Bronchial epithelial cell (primary cell): Measurements from ENCODE around the gene TMEM168. TPM values are rescaled to one million over a fixed set of nuclear protein-coding genes. Genes with fewer than 3 reads are reported as not detected.

Experiments
- DNase-seq: peaks from one replicate; pipeline ENCODE4 v3.0.0-alpha.2; 2010; ENCODE audit warnings: low read depth
- FAIRE-seq: peaks from 2 replicates; lab custom pipeline; 2011; peaks lifted over from hg19 to GRCh38; lab: Jason Lieb, UNC
- H3K27me3 ChIP-seq: 2 replicates; pipeline ENCODE4 v1.5.1; 2011; ENCODE audit warnings: low read length; ENCODE audit not compliant: control insufficient read depth, insufficient read depth
- H3K36me3 ChIP-seq: 2 replicates; pipeline ENCODE4 v1.5.1; 2011; ENCODE audit warnings: low read length; ENCODE audit not compliant: control insufficient read depth, insufficient read depth
- H3K4me3 ChIP-seq: 2 replicates; pipeline ENCODE4 v1.5.1; 2011; ENCODE audit warnings: mild to moderate bottlenecking, low read depth, low read length, control low read depth
- total RNA-seq: library from RNA; depleted of rRNA; stranded (reverse); fragments of >200 nt; gene quantifications from 2 replicates; pipeline ENCODE4 v1.2.1, GENCODE V29; 2014
- TF ChIP-seq, protein P1 (sequence below): IDR thresholded peaks from 2 replicates; pipeline ENCODE4 v1.5.1; 2011; ENCODE audit warnings: mild to moderate bottlenecking, moderate library complexity, low read length, control low read depth, inconsistent platforms; ENCODE audit not compliant: insufficient read depth, severe bottlenecking

The TMEM168 gene
- total RNA-seq, 1 donor from 2014 or later: 40.3 TPM

DNA sequence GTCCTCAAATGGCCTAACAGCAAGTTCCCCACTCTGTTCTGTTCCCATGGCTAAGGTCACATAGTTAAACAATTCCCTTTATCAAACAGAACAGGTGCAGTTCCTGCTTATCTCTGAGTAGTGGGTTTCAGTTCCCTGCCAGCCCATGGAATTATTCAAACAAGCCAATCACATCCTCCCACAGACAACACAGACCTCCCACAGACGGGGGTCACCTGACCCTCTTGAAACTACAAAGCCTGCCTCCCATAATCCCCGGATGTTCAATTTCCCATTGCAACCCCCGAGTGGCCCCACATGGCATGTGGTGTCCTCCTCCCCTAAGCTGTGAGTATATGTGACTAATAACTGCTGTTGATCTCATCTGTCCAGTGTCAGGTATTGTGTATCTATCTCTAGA is 64.1 kb downstream of the TMEM168 start:
- Histone ChIP-seq H3K4me3 (no peak overlapping the region), H3K36me3 (no peaks in the 10 kb centered on the region), H3K27me3 (no peaks in the 10 kb centered on the region)
- DNase-seq (no peak), FAIRE-seq (no peak)
- TF ChIP-seq, protein P1, sequence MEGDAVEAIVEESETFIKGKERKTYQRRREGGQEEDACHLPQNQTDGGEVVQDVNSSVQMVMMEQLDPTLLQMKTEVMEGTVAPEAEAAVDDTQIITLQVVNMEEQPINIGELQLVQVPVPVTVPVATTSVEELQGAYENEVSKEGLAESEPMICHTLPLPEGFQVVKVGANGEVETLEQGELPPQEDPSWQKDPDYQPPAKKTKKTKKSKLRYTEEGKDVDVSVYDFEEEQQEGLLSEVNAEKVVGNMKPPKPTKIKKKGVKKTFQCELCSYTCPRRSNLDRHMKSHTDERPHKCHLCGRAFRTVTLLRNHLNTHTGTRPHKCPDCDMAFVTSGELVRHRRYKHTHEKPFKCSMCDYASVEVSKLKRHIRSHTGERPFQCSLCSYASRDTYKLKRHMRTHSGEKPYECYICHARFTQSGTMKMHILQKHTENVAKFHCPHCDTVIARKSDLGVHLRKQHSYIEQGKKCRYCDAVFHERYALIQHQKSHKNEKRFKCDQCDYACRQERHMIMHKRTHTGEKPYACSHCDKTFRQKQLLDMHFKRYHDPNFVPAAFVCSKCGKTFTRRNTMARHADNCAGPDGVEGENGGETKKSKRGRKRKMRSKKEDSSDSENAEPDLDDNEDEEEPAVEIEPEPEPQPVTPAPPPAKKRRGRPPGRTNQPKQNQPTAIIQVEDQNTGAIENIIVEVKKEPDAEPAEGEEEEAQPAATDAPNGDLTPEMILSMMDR: no peak

DNA sequence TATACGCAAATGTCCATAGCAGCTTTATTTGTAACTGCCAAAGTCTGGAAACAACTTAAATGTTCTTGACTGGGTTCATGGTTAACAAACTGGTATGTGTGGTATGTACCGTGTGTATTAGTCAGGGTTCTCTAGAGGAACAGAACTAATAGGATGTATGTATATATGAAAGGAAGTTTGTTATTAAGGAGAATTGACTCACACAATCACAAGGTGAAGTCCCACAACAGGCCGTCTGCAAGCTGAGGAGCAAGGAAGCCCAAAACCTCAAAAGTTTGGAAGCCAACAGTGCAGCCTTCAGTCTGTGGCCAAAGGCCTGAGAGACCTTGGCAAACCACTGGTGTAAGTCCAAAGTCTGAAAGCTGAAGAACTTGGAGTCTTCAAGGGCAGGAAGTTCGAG is 66.8 kb downstream of the TMEM168 start:
- no peaks in the 10 kb centered on the region for H3K27me3 ChIP-seq
- no peaks in the 10 kb centered on the region for H3K36me3 ChIP-seq
- H3K4me3 ChIP-seq: no peak overlapping the region
- DNase-seq (peak; percentile 67), FAIRE-seq (no peak)
- TF ChIP-seq, protein P1: no peak

DNA sequence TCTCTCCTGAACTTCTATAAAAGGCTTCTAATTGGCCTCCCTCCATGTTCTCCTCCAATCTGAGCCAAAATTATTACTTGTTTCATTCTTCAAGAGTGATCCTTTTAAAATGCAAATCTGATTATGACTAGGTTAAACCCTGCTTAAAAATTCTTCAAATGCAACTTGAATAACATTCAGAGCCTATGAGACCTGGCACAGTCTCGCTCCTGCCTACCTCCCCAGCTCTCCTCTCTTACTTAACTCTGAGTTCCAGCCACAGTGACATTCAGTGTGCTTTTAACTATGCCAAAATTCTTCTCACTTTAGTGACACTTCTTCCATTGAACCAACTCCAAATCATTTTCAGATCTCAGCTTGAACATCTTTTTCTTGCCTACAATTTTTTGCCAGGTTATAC is 68.8 kb downstream of the TMEM168 start:
- H3K4me3 ChIP-seq: no peak overlapping the region
- FAIRE-seq (no peak), DNase-seq (no peak)
- no peaks in the 10 kb centered on the region for H3K36me3 ChIP-seq
- H3K27me3 ChIP-seq: no peaks in the 10 kb centered on the region
- TF ChIP-seq, protein P1: no peak

DNA sequence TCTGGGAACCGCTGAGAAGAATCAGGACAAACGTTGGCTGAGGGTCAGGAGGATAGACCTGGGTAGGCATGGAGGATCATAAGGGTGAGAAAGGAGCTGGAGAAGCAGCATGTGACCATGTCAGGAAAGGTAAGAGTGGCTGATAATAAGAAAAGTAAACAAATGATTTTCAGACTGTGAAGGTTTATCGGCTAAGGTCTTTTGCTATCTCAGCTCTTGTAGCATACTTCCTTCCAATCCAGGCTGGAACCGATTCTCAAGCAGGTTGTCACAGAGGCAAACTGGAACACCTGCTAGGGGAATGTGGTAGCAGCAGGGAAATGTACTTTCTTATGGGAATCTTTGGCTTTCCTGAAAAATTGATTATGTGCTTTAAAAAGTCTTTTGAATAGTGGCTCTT is 74.7 kb downstream of the TMEM168 start:
- Histone ChIP-seq H3K27me3 (no peaks in the 10 kb centered on the region), H3K4me3 (no peak overlapping the region), H3K36me3 (no peaks in the 10 kb centered on the region)
- FAIRE-seq (no peak), DNase-seq (no peak)
- TF ChIP-seq, protein P1: no peak

DNA sequence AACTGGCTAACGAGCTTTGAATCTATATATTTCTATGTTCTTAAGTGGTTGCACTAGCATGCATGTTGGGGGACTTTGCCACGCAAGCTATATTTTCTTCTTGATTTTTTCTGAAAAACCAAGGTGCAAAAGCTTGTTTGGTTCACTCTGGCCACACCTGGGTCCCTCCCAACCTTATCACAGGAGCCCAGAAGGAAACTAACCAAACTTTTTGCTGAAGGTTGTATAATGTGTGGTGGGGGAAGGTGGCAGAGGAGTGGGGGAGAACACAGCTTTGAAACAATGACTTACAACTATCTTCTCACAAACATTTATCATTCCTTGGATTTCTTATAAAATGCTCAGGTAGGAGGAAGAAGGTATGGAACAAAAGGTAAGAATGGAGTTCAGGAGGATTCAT is 75.3 kb downstream of the TMEM168 start:
- no peak for DNase-seq
- FAIRE-seq: no peak
- no peaks in the 10 kb centered on the region for H3K27me3 ChIP-seq
- TF ChIP-seq, protein P1: no peak
- H3K4me3 ChIP-seq: no peak overlapping the region
- H3K36me3 ChIP-seq: no peaks in the 10 kb centered on the region
